ENCODE data around the gene USP21. TPM values are rescaled to one million over a fixed set of nuclear protein-coding genes. Genes with fewer than 3 reads are reported as not detected.

The USP21 gene
- total RNA-seq, 1 donor from 2014 or later: 48.8 TPM

DNA sequence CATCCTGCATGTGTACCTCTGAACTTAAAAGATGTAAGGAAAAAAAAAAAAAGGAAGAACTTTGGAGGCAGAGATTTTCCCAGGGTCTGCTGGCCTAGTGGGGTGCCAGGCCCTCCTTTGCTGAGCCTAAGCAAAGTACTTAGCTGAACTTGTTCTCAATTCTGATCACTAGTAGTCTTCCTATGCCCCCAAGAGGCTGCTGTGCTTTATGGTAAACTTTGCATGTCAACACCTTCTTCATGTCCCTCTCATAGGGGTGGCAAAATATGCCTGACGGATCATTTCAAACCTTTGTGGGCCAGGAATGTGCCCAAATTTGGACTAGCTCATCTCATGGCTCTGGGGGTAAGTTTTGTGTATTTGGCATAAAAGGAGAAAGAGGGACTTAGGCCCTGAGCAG lies 1.4 kb upstream of the USP21 start:
- Mint-ChIP-seq H3K9me3 (ENCODE audit: low read depth) (no peaks in the 10 kb centered on the region), H3K27ac (peak overlapping the region; percentile 18), H3K4me1 (ENCODE audit: low read depth) (peaks cover 17% of the 10 kb centered on the region), H3K36me3 (ENCODE audit: insufficient read depth) (peaks cover 16% of the 10 kb centered on the region), H3K27me3 (no peaks in the 10 kb centered on the region), H3K4me3 (ENCODE audit: low read depth) (peak overlapping the region; percentile 80)
- DNase-seq (ENCODE audit: low spot score, unreplicated experiment): no peak
- TF ChIP-seq, protein P1, sequence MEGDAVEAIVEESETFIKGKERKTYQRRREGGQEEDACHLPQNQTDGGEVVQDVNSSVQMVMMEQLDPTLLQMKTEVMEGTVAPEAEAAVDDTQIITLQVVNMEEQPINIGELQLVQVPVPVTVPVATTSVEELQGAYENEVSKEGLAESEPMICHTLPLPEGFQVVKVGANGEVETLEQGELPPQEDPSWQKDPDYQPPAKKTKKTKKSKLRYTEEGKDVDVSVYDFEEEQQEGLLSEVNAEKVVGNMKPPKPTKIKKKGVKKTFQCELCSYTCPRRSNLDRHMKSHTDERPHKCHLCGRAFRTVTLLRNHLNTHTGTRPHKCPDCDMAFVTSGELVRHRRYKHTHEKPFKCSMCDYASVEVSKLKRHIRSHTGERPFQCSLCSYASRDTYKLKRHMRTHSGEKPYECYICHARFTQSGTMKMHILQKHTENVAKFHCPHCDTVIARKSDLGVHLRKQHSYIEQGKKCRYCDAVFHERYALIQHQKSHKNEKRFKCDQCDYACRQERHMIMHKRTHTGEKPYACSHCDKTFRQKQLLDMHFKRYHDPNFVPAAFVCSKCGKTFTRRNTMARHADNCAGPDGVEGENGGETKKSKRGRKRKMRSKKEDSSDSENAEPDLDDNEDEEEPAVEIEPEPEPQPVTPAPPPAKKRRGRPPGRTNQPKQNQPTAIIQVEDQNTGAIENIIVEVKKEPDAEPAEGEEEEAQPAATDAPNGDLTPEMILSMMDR (IDR thresholded peaks at IDR 0.05; ENCODE audit: unreplicated experiment): no peak

DNA sequence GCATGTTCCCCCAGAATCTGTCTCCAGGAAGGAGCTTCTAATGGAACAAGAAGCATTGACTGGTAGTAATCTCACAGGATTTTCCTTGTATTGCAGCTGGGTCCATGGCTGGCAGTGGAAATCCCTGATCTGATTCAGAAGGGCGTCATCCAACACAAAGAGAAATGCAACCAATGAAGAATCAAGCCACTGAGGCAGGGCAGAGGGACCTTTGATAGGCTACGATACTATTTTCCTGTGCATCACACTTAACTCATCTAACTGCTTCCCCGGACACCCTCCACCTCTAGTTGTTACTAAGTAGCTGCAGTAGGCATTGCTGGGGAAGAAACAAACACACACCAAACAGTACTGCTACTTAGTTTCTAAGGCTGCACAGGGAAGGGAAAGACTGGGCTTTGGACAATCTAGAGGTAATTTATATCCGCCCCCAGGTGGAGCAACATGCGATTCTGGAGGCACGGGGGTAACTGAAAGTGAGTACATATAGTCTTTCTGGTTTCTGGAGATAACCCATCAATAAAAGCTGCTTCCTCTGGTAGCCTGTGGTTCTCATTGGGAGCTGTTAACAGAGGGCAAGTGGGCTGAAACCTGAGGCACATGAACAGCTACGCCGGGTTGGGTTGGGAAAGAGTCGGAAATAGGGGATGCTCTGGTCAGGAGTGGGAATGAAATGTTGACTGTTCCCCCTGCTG lies 837 bp upstream of the USP21 start:
- Mint-ChIP-seq H3K36me3 (ENCODE audit: insufficient read depth) (peaks cover 21% of the 10 kb centered on the region), H3K27ac (peak overlapping the region; percentile 6), H3K4me3 (ENCODE audit: low read depth) (peak overlapping the region; percentile 80), H3K27me3 (no peaks in the 10 kb centered on the region), H3K4me1 (ENCODE audit: low read depth) (peaks cover 17% of the 10 kb centered on the region), H3K9me3 (ENCODE audit: low read depth) (no peaks in the 10 kb centered on the region)
- TF ChIP-seq, protein P1 (IDR thresholded peaks at IDR 0.05; ENCODE audit: unreplicated experiment): no peak
- DNase-seq (ENCODE audit: low spot score, unreplicated experiment): no peak

DNA sequence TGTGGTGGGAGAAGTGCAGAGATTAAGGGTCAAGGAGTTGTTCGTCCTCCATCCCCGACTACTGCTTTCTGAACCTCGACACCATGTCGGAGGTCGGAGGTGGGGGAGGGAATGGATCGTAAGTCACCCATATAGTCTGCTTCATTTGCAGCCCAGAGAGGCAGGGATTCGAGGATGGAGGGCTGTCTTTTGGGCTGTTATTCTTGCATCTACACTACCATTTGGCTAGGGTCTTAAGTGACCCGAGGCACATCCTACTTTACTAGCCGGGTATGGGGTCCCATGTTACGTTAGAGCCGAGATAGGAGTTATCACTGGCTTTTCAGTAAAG lies 578 bp downstream of the USP21 start:
- H3K27ac Mint-ChIP-seq: peak overlapping the region; percentile 61

DNA sequence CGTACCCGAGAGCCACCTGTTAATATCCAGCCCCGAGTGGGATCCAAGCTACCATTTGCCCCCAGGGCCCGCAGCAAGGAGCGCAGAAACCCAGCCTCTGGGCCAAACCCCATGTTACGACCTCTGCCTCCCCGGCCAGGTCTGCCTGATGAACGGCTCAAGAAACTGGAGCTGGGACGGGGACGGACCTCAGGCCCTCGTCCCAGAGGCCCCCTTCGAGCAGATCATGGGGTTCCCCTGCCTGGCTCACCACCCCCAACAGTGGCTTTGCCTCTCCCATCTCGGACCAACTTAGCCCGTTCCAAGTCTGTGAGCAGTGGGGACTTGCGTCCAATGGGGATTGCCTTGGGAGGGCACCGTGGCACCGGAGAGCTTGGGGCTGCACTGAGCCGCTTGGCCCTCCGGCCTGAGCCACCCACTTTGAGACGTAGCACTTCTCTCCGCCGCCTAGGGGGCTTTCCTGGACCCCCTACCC lies 1.4 kb downstream of the USP21 start:
- no peak overlapping the region for H3K27ac Mint-ChIP-seq
- TF ChIP-seq, protein P1 (IDR thresholded peaks at IDR 0.05; ENCODE audit: unreplicated experiment): no peak
- peak overlapping the region; percentile 80 for H3K4me3 Mint-ChIP-seq (ENCODE audit: low read depth)
- H3K9me3 Mint-ChIP-seq (ENCODE audit: low read depth): no peaks in the 10 kb centered on the region
- no peaks in the 10 kb centered on the region for H3K27me3 Mint-ChIP-seq
- peaks cover 16% of the 10 kb centered on the region for H3K4me1 Mint-ChIP-seq (ENCODE audit: low read depth)
- peaks cover 33% of the 10 kb centered on the region for H3K36me3 Mint-ChIP-seq (ENCODE audit: insufficient read depth)
- no peak for DNase-seq (ENCODE audit: low spot score, unreplicated experiment)

More for the DNA sequence above, 578 bp downstream of the USP21 start:
- Mint-ChIP-seq H3K4me1 (ENCODE audit: low read depth) (peaks cover 15% of the 10 kb centered on the region), H3K36me3 (ENCODE audit: insufficient read depth) (peaks cover 30% of the 10 kb centered on the region), H3K27me3 (no peaks in the 10 kb centered on the region), H3K9me3 (ENCODE audit: low read depth) (no peaks in the 10 kb centered on the region), H3K4me3 (ENCODE audit: low read depth) (peak overlapping the region; percentile 80)
- TF ChIP-seq, protein P1 (IDR thresholded peaks at IDR 0.05; ENCODE audit: unreplicated experiment): no peak
- DNase-seq (ENCODE audit: low spot score, unreplicated experiment): no peak

DNA sequence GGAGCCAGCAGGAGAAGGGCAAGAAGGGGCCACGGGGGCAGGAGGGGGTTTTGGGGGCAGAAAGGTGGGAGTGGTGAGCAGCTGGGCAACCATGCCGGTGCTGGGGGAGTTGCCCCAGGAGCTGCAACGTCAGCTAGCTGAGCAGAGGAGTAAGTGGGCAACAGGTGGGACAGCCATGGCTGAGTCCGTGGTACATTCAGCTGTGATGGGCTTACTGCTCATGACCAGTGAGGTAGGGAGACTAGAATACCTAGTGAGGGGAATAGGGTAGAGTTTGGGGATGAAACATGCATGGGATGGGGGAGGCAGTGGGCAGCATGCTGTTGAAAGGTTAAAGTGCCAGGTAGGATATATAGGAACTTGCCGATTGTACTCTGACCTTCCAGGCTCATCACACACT lies 2.4 kb downstream of the USP21 start:
- no peak for DNase-seq (ENCODE audit: low spot score, unreplicated experiment)
- no peak overlapping the region for H3K27ac Mint-ChIP-seq
- H3K4me3 Mint-ChIP-seq (ENCODE audit: low read depth): peak overlapping the region; percentile 37
- peaks cover 32% of the 10 kb centered on the region for H3K36me3 Mint-ChIP-seq (ENCODE audit: insufficient read depth)
- TF ChIP-seq, protein P1 (IDR thresholded peaks at IDR 0.05; ENCODE audit: unreplicated experiment): no peak
- H3K4me1 Mint-ChIP-seq (ENCODE audit: low read depth): peaks cover 16% of the 10 kb centered on the region
- no peaks in the 10 kb centered on the region for H3K9me3 Mint-ChIP-seq (ENCODE audit: low read depth)
- no peaks in the 10 kb centered on the region for H3K27me3 Mint-ChIP-seq
